OCI-LY1 (cell line): ENCODE results near the gene YIF1A.

Source experiments
- H2AFZ ChIP-seq: fragments of 200-600 bp; sonication (generic), shearing (Covaris generic); 2 replicates; pipeline ENCODE4 v1.6.0; 2014; ENCODE audit warnings: antibody characterized with exemption, mild to moderate bottlenecking, low read length
- H3F3A ChIP-seq: fragments of 200-600 bp; sonication (generic), shearing (Covaris generic); 2 replicates; pipeline ENCODE4 v1.6.0; 2014; ENCODE audit warnings: mild to moderate bottlenecking, antibody characterized with exemption, low read length, moderate library complexity; ENCODE audit not compliant: insufficient read depth
- H3K27ac ChIP-seq: fragments of 200-600 bp; sonication (generic); 2 replicates; pipeline ENCODE4 v1.5.1; 2014; ENCODE audit warnings: low read length, mixed run types, mild to moderate bottlenecking, low read depth; ENCODE audit not compliant: poor library complexity, severe bottlenecking
- H3K27me3 ChIP-seq: fragments of 200-600 bp; sonication (generic); 2 replicates; pipeline ENCODE4 v1.6.0; 2014; ENCODE audit warnings: antibody characterized with exemption, mild to moderate bottlenecking, low read length, moderate library complexity; ENCODE audit not compliant: insufficient read depth
- H3K36me3 ChIP-seq: fragments of 200-600 bp; sonication (generic); 2 replicates; pipeline ENCODE4 v1.6.1; 2014; ENCODE audit warnings: mild to moderate bottlenecking, antibody characterized with exemption, low read length, moderate library complexity, mixed read lengths; ENCODE audit not compliant: insufficient read depth
- H3K4me1 ChIP-seq: fragments of 200-600 bp; sonication (generic); 2 replicates; pipeline ENCODE4 v1.5.1; 2014; ENCODE audit warnings: mild to moderate bottlenecking, low read length, moderate library complexity; ENCODE audit not compliant: insufficient read depth, severe bottlenecking
- H3K4me2 ChIP-seq: fragments of 200-600 bp; sonication (generic), shearing (Covaris generic); 2 replicates; pipeline ENCODE4 v1.6.1; 2014; ENCODE audit warnings: low read length
- H3K4me3 ChIP-seq: fragments of 200-600 bp; sonication (generic); 2 replicates; pipeline ENCODE4 v1.5.1; 2014; ENCODE audit warnings: low read length, low read depth, mild to moderate bottlenecking, mixed read lengths; ENCODE audit not compliant: poor library complexity, severe bottlenecking
- H3K79me2 ChIP-seq: fragments of 200-600 bp; shearing (Covaris generic); 2 replicates; pipeline ENCODE4 v1.6.1; 2016; ENCODE audit warnings: mixed run types, low read length, mixed read lengths; ENCODE audit not compliant: insufficient read depth
- H3K9ac ChIP-seq: fragments of 200-600 bp; sonication (generic), shearing (Covaris generic); 2 replicates; pipeline ENCODE4 v1.6.1; 2014; ENCODE audit warnings: mild to moderate bottlenecking, low read length, mixed read lengths
- H3K9me2 ChIP-seq: fragments of 200-600 bp; sonication (generic), shearing (Covaris generic); 2 replicates; pipeline ENCODE4 v1.6.1; 2014; ENCODE audit warnings: low read depth, mild to moderate bottlenecking, low read length, mixed read lengths
- H3K9me3 ChIP-seq: fragments of 200-600 bp; shearing (Covaris generic); 2 replicates; pipeline ENCODE4 v1.6.1; 2014; ENCODE audit warnings: low read length, mixed read lengths
- H4K20me1 ChIP-seq: fragments of 200-600 bp; sonication (generic), shearing (Covaris generic); 2 replicates; pipeline ENCODE4 v1.6.0; 2016; ENCODE audit warnings: mild to moderate bottlenecking, low read length; ENCODE audit not compliant: insufficient read depth
- EZH2 ChIP-seq: fragments of 200-600 bp; sonication (generic), shearing (Covaris generic); IDR thresholded peaks from 2 replicates; pipeline ENCODE4 v1.8.0; 2017; ENCODE audit warnings: borderline replicate concordance, mixed run types, mild to moderate bottlenecking, antibody characterized with exemption, low read length, moderate library complexity, mixed read lengths
- TF ChIP-seq, protein P1 (sequence below): fragments of 200-600 bp; sonication (generic), shearing (Covaris generic); IDR thresholded peaks from 2 replicates; pipeline ENCODE4 v1.5.1; 2017; ENCODE audit warnings: mild to moderate bottlenecking, antibody characterized with exemption, low read length, moderate library complexity, mixed read lengths

Gene YIF1A

GRCh38 chr11:66310324-66310723 lies 21.4 kb upstream of the YIF1A start:
- Histone ChIP-seq H3K4me2 (no peak overlapping the region), H3K79me2 (no peaks in the 10 kb centered on the region), H4K20me1 (no peaks in the 10 kb centered on the region), H3K9me3 (no peaks in the 10 kb centered on the region), H3K9me2 (no peaks in the 10 kb centered on the region), H3K4me3 (no peak overlapping the region), H3K4me1 (peaks cover 8% of the 10 kb centered on the region), H3K9ac (no peak overlapping the region), H3K36me3 (no peaks in the 10 kb centered on the region), H3K27ac (no peak overlapping the region), H3F3A (no peaks in the 10 kb centered on the region), H3K27me3 (peaks cover 4% of the 10 kb centered on the region; the same call in 1 of the 2 replicates), H2AFZ (no peak overlapping the region)
- TF ChIP-seq, protein P1, sequence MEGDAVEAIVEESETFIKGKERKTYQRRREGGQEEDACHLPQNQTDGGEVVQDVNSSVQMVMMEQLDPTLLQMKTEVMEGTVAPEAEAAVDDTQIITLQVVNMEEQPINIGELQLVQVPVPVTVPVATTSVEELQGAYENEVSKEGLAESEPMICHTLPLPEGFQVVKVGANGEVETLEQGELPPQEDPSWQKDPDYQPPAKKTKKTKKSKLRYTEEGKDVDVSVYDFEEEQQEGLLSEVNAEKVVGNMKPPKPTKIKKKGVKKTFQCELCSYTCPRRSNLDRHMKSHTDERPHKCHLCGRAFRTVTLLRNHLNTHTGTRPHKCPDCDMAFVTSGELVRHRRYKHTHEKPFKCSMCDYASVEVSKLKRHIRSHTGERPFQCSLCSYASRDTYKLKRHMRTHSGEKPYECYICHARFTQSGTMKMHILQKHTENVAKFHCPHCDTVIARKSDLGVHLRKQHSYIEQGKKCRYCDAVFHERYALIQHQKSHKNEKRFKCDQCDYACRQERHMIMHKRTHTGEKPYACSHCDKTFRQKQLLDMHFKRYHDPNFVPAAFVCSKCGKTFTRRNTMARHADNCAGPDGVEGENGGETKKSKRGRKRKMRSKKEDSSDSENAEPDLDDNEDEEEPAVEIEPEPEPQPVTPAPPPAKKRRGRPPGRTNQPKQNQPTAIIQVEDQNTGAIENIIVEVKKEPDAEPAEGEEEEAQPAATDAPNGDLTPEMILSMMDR: no peak
- no peak for TF ChIP-seq EZH2

- Histone ChIP-seq H3F3A (no peaks in the 10 kb centered on the region), H3K27me3 (peaks cover 4% of the 10 kb centered on the region; the same call in 1 of the 2 replicates), H3K9me2 (no peaks in the 10 kb centered on the region), H3K36me3 (no peaks in the 10 kb centered on the region), H3K4me1 (peaks cover 8% of the 10 kb centered on the region), H3K4me2 (no peak overlapping the region), H3K9me3 (no peaks in the 10 kb centered on the region), H3K27ac (no peak overlapping the region), H3K79me2 (no peaks in the 10 kb centered on the region), H2AFZ (no peak overlapping the region), H3K9ac (no peak overlapping the region), H3K4me3 (no peak overlapping the region), H4K20me1 (no peaks in the 10 kb centered on the region)
- TF ChIP-seq, protein P1: no peak
- no peak for TF ChIP-seq EZH2
Observed at GRCh38 chr11:66309475-66309874, 20.5 kb upstream of the YIF1A start.

DNA sequence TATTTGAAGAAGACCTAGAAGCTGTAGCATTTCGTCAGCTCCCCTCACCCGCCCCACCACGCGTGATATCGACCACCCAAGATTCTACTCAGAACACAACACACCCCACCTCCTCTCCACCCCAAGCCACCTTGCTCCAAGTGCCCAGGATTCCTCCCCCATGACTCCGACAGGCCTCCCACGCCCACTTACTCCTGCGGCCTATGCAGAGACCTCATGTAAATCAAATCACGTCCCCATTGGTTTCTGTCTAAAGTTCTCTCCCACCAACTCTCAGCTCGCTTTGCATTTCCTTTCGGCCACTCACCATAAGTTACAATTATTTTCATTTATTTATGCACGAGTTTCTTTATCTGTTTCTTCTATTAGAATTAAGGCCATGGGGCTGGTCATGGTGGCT lies 13.7 kb upstream of the YIF1A start:
- Histone ChIP-seq H3K79me2 (no peaks in the 10 kb centered on the region), H3K9ac (no peak overlapping the region), H3K9me3 (no peaks in the 10 kb centered on the region), H3K4me2 (no peak overlapping the region), H2AFZ (no peak overlapping the region), H4K20me1 (no peaks in the 10 kb centered on the region), H3K27ac (no peak overlapping the region), H3F3A (no peaks in the 10 kb centered on the region), H3K9me2 (no peaks in the 10 kb centered on the region), H3K4me3 (no peak overlapping the region), H3K4me1 (no peaks in the 10 kb centered on the region), H3K36me3 (no peaks in the 10 kb centered on the region), H3K27me3 (peaks cover 13% of the 10 kb centered on the region; the same call in 1 of the 2 replicates)
- no peak for TF ChIP-seq EZH2
- TF ChIP-seq, protein P1: no peak
